GM12873 (cell line): ENCODE data around the gene RPS2.

Experiments used
- CTCF ChIP-seq: IDR thresholded peaks from 2 replicates; pipeline ENCODE4 v1.5.1; 2012; ENCODE audit warnings: low read depth, mild to moderate bottlenecking, moderate library complexity, low read length, control low read depth; ENCODE audit not compliant: insufficient read depth; ENCODE audit errors: missing control alignments

Gene RPS2

GRCh38 chr16:1979271-1980029 is 14.8 kb upstream of the RPS2 start:
- no peak for TF ChIP-seq CTCF

- no peak for TF ChIP-seq CTCF
Observed at GRCh38 chr16:1978476-1979120, 14.0 kb upstream of the RPS2 start.

- TF ChIP-seq CTCF = no peak
Observed at GRCh38 chr16:1977875-1978268, 13.2 kb upstream of the RPS2 start.

GRCh38 chr16:1976951-1977874 is 12.6 kb upstream of the RPS2 start:
- no peak for TF ChIP-seq CTCF

GRCh38 chr16:1976216-1976520 is 11.5 kb upstream of the RPS2 start:
- no peak for TF ChIP-seq CTCF

- no peak for TF ChIP-seq CTCF
Observed at GRCh38 chr16:1975432-1976215, 11.0 kb upstream of the RPS2 start.
